Iris pigment epithelial cell (primary cell): ENCODE results near the gene VAPA.

ENCODE experiments used
- DNase-seq: peaks from one replicate; pipeline ENCODE4 v3.0.0-alpha.2; 2011; ENCODE audit warnings: low read depth

Gene VAPA

DNA sequence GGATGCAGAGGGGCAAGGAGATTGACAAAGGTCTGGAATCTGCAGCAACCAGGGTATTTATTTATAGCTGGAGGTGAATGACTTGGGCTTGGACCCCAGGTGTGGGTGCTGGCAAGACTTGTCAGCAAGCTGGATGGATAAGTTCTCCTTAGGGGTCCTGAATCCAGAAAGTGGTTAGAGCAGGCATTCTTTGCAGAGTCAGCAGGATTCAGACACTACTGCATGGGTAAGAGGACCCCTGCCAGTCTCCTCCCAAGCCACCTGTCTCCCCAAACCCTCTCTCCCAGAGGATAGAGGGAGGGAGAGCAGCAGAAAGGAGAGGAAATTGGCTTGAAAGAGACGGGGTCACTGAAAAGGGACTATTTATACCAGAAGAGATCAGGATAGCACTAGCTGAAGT is 89.5 kb downstream of the VAPA start:
- DNase-seq = no peak

DNA sequence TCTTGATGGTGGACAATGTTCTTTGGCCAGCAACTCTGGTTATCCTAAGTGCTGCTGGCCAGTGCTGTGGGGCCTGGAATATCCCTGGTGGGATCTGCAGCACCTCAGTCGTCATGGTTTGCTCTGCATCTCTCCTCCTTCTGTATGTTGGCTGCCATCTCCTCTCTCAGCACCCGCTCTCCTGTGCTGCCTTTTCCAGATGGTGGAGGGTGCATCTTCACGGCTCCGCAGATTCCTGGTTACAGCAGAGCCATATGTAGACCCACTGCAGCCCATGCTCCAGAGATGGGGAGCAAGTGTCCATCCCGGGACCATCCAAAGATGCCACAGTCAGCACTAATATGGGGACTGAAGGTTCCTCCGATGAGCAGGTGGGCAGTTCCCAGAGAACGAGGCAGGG is 90.0 kb downstream of the VAPA start:
- no peak for DNase-seq

DNA sequence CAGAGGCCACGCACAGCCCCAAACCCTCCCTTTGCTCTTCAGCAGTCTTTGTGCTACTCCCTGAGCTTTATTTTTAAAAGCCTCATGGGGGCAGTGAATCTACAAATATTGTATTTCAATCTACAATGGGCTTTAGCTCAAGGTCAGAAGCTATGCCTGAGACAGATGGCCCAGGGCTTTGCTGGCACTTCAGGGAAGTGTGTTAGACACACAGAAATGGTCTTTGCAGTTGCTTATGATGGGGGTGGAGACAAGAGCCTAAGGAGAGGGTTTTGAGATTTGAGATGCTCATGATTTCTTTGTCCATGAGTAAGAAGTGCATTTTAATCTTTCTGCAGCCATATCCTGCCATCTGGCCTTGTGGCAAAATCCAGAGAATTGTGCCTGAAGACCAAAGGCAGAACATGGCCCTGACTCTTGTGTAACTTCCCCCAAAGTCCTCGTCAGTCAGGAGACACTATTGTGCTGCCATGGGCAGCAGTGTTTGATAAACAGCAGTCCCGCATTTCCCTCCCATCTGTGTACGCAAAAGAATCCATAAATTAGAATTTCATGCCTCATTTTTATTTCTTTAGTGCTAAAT is 92.6 kb downstream of the VAPA start:
- peak; percentile 25 for DNase-seq

DNA sequence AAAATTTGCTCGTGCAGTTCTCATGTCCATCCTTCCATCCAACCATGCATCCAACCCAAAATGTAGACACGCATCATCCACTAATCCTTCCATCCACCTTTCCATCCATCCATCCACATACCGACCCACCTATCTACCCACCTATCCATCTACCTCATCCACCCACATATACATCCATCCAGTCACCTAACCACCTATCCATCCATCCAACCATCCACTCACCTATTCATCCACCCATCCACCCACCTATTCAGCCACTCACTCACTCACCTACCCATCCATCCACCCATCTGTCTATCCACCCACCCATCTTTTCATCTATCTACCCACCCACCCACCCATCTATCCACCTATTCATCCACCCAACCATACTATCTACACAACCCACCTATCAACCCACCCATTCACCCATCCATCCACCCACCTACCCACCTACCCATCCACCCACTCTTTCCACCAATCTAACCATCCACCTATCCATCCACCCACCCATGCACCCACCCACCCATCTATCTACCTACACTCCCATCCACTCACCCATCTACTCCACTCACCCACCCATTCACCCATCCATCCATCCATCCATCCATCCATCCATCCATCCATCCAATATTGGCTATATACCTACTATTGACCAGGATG is 94.3 kb downstream of the VAPA start:
- no peak for DNase-seq
